Measurements from ENCODE around the gene RNPEP. TPM values are rescaled to one million over a fixed set of nuclear protein-coding genes. Genes with fewer than 3 reads are reported as not detected.
"Not testable (repeated sequence)": the region's sequence is repeated elsewhere in the genome, so short reads cannot be mapped to it uniquely, and the experiment has no call there.

The RNPEP gene
- total RNA-seq, 1 donor from 2014 or later: 36.3 TPM

DNA sequence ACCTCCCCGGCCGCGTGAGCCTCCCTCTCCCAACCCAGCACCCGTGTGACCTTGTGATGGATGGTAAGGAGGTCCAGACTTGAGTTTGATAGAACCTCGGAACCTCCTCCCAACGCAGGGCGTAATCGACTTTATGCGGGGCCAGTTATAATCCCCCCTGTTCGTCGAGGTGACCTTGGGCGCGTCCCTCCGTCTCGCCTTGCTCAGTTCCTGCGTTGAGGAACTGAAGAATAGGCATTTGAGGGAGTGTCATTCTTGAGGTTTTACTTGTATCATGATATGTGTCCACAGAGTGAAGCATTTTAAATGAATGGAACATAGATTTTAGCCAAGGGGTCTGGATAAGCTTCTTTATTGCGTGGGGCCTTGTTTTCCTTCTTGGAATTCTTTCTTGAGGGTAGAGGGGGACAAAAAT, 26.7 kb upstream of the RNPEP start:
- ATAC-seq: peak; percentile 52

DNA sequence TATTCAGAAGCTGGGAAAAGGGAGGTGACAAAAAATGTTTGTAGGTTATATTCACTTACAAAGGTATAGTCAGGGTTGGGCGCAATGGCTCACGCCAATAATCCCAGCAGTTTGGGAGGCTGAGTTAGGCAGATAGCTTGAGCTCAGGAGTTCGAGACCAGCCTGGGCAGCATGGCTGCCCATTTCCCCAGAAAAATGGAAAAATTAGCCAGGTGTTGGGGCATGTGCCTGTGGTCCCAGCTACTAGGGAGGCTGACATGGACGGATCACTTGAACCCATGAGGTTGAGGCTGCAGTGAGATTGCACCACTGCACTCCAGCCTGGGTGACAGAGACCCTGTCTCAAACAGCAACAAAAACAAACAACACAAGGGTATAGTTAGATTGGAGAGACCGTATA, 24.1 kb upstream of the RNPEP start:
- ATAC-seq (no peak), DNase-seq (ENCODE audit: low spot score) (no peak)

More for the DNA sequence above, 26.7 kb upstream of the RNPEP start:
- DNase-seq (ENCODE audit: low spot score): no peak

DNA sequence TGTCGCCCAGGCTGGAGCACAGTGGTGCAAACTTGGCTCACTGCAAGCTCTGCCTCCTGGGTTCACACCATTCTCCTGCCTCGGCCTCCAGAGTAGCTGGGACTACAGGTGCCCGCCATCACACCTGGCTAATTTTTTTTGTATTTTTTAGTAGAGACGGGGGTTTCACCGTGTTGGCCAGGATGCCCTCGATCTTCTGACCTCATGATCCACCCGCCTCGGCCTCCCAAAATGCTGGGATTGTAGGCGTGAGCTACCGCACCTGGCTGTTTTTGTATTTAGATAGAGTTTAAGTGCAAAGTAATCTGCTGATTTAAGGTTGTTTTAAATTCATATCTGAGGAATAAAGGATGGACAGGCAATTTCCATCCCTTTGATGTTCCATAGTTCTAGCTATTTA, 20.1 kb upstream of the RNPEP start:
- ATAC-seq; DNase-seq (ENCODE audit: low spot score): not testable (repeated sequence)

DNA sequence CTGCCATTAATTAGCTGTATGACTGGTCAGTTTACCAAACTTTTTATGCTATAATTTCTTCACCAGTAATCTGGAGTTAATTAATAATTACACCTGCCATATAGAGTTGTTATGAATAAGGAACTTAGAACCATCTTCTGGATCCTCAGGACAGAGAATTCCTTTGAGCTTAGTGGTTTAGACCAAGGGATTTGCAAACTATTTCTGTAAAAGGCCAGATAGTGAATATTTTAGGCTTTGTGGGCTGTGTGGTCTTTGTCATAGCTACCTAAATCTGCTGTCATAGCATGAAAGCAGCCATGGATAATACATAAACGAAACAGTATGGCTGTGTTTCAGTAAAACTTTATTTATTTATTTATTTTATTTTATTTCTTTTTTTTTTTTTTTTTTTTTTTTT, 18.2 kb upstream of the RNPEP start:
- ATAC-seq (no peak), DNase-seq (ENCODE audit: low spot score) (no peak)

DNA sequence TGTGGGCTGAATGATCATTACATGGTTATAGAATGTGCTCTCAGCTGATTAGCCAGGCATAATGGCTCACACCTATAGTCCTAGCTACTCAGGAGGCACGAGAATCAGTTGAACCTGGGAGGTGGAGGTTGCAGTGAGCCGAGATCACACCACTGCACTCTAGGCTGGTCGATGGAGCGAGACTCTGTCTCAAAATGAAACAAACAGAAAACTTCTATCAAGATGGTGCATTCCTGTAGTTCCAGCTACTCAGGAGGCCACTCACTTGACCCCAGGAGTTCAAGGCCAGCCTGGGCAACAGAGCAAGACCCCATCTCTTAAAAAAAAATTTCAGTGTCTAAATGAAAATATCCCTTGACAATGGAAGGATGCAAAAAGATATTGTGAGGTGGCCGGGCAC, 16.3 kb upstream of the RNPEP start:
- ATAC-seq (no peak), DNase-seq (ENCODE audit: low spot score) (no peak)

DNA sequence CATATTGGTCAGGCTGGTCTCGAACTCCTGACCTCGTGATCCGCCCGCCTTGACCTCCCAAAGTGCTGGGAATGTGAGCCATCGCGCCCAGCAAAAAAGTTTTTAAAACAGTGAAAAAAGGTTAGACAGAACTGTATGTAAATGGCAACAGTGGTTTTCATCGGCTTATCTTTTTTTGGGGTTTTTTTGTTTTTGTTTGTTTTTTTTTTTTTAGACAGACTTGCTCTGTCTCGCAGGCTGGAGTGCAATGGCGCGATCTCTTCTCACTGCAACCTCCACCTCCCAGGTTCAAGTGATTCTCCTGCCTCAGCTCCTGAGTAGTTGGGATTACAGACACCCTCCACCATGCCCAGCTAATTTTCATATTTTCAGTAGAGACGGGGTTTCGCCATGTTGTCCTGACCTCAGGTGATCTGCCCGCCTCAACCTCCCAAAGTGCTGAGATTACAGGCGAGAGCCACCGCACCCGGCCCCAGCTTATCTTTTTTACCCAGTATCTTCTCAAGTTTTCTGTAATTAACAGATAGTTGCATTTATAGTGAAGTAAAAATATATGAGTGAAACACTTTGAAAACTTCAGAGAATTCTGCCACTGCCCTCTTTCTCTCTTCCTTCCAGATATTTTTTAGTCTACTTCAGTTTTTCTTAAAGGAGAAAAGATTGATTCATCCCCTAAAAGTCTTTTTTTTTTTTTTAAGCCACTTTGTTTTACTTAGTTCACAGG, 14.1 kb upstream of the RNPEP start:
- ATAC-seq: no peak
- no peak for DNase-seq (ENCODE audit: low spot score)

DNA sequence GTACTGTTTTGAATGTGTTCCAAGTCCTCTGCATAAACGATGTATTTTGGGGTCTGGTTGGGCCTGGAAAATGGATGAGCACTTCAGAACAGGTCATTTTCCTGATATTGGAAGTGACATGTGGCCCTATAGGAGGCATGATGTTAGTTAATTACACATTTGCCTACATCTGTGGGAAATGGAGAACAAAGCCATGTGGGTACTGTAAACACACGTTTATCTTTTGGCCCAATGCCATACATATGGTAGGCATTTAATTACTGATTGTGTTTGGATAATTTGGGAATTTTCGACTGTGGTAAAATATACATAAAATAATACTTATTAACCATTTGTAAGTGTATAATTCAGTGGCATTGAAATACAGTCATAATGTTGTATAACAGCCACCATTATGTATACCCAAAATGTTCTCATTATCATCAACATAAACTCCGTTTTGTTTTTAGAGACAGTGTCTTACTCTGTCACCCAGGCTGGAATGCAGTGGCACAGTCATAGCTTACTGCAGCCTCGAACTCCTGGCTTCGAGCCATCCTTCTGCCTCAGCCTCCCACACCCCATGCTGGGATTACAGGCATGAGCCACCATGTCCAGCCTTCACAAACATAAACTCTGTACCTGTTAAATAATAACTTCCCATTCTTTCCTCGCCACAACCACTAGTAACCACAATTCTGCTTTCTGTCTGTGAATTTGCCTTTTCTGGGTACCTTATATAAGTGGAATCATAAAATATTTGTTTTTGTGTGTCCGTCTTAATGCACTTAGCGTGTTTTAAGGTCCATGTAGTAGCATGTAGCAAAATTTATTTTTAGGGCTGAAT, 11.9 kb upstream of the RNPEP start:
- DNase-seq (ENCODE audit: low spot score) (no peak), ATAC-seq (no peak)

DNA sequence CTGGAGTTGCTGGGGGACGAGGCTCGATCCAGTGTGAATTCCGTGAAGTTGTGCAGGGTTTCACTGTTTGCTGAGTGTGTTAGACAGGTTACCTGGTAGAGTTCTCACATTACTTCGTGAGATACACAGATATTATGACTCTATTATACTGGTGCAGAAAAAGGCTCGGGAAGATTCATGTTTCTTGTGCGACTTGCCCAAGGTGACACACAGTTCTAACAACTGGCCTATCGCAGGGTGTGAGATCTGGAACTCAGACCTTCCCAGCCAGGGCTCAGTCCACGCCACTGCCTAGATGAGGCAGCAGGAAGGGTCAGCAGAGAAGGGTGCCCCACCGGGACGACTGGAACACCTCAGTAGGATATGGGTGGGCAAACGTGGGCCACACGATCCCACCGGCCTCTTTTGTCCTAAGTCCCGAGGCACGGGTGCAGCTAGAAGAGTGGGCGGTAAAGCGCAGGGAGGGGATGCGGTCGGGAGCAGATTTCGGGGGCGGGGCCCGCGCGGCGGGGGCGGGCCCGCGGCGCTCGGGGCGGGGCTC, 296 bp upstream of the RNPEP start:
- no peak for ATAC-seq

DNA sequence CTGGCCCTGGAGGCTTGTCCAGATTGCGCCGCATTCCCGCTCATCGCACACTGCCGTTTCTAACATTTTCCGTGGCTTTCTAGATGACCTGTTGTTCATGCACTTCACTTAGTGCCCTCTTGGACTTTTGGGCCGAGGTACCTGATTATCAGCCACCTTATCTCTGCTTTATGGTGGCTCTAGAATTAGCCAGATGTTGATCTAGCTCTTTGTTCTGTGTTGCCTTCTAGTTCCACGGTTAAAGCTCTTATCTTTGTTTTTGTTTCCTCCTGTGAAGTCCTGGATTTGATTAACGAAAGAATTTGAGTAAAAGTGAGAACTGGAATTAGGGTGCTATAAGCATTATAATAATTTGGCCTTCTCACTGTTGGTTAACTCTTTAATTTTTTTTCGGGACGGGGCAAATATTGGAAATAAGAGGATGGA, 945 bp downstream of the RNPEP start:
- DNase-seq (ENCODE audit: low spot score) (no peak), ATAC-seq (no peak)

More for the DNA sequence above, 296 bp upstream of the RNPEP start:
- peak; percentile 84 for DNase-seq (ENCODE audit: low spot score)

DNA sequence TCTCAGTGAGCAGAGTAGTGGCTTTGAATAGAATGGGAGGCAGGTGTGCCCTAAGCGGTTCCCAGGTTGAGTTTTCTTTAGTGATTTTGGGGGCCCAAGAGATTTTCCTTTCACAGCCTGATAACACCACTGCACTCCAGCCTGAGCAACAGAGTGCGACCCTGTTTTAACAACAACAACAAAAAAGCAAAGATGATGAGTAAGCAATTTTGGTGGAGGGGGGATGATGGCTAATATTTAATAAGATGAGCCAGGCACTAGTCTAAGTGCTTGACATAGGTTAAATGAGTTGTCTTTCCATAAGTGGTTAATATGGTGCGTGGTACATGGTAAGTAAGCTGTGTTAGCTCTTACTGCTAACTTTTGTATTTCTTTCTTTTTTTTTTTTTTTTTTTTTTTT, 2.0 kb downstream of the RNPEP start:
- DNase-seq (ENCODE audit: low spot score) (no peak), ATAC-seq (no peak)

DNA sequence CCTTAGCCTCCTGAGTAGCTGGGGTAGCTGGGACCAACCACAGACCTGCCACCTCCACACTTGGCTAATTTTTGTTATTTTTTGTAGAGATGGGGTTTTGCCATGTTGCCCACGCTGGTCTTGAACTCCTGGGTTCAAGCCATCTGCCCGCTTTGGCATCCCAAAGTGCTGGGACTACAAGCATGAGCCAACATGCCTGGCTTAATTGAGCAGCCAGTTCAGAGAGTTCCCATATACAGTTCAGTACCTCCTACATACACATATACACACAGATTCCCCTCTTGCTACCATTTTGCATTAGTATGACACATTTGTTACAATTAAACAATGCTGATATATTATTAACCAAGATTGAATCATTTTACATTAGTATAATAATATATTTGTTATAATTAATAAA, 2.9 kb downstream of the RNPEP start:
- ATAC-seq (no peak), DNase-seq (ENCODE audit: low spot score) (no peak)

DNA sequence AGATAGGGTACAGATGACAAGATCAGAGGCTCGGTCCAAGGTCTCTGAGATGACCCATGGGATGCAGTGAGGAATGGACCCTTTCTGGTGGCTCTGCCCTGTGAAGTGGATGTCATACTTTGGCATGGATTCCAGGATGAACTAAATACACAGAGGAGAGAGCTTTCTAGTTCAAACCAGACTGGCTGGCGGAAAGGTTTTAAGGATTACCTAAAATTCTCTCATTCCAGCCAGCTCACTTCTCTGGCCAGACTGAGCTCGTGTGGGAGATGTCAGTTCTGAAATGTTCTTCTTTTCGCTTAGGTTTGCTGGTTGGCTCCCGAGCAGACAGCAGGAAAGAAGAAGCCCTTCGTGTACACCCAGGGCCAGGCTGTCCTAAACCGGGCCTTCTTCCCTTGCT, 6.2 kb downstream of the RNPEP start:
- peak; percentile 21 for ATAC-seq
- DNase-seq (ENCODE audit: low spot score): no peak

DNA sequence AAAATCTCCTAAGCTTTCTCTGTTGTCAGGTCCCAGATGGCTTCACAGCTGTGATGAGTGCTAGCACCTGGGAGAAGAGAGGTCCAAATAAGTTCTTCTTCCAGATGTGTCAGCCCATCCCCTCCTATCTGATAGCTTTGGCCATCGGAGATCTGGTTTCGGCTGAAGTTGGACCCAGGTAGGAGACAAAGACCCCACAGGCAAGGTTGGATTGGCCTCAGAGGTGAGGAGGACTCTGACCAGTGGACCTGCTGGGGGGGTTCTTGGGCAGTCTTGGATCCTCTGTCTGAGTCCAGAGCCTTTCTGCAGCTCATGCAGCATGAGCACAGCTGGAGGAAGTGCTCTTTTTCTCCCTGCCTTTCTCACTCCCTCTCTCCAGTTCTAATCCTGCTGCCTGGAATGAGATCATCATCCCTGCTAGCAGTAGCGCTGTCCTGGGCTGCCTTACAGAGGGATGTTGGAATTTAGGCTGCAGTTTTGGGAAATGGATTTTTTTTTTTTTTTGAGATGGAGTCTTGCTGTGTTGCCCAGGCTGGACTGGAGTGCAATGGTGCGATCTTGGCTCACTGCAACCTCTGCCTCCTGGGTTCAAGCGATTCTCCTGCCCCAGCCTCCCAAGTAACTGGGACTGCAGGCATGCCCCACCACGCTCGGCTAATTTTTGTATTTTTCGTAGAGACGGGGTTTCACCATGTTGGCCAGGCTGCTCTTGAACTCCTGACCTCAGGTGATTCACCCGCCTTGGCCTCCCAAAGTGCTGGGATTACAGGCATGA, 7.1 kb downstream of the RNPEP start:
- ATAC-seq: no peak
- no peak for DNase-seq (ENCODE audit: low spot score)

DNA sequence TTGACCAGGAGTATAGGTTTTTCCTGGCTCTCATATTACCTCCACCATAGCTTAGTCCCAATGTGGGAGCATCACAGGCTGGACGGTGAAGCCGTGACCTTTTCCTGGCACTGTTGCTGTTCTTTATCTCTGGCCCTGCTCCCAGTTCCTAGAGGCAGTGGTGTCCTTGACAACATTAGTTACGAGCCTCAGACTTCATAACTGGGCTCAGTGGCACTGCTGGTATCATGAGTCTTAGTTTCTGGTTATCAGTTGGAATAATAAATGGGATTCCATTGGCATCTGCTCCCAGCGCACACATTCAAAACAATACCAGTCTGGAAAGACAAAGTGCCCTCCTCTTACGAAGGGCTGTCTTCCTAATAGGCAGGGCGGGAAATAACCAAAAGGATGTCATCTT, 8.0 kb downstream of the RNPEP start:
- peak; percentile 52 for DNase-seq (ENCODE audit: low spot score)
- peak; percentile 95 for ATAC-seq

DNA sequence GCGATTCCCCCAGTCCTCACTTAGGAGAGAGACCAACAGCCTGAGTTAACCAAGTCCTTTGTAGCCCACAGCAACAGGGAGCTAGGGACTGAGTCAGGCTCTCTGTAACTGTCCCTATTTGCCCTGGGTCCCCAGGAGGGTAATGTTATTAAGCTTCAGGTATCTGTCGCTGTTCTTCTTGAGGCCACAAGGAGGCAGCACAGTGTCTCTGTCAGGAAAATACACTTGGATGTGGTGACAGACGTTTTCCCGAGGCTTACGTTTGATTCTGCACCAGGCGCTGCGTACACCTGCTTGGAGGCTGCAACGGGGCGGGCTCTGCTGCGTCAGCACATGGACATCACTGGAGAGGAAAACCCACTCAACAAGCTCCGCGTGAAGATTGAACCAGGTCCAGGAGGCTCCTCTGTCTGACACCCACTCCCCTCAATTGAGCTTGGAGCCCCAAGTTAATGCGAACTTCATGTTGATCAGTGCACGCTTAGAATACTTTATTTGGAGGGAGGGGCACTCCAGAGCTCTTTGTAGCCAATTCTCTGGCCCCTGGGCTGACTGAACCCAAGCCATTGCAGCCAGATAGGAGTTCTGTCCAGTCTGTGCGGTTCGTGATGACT, 17.3 kb downstream of the RNPEP start:
- DNase-seq (ENCODE audit: low spot score) (no peak), ATAC-seq (peak; percentile 93)

DNA sequence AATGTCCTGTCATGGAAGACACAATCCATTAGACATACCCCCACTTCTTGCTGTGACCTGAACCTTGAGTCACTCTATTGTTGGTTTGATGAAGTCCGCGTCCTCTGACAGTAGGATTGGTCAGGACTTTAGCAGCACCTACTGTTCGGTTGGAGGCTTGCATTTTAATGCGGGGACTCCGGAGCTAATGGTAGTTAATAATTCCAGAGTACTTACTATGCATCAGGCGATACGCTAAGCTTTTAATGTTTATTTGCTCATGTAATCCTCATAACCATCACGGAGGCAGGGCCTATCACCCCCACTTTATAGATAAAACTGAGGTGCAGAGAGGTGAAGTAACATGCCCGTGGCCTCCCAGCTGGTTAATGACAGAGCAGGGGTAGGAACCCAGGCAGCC, 20.1 kb downstream of the RNPEP start:
- ATAC-seq (no peak), DNase-seq (ENCODE audit: low spot score) (no peak)

DNA sequence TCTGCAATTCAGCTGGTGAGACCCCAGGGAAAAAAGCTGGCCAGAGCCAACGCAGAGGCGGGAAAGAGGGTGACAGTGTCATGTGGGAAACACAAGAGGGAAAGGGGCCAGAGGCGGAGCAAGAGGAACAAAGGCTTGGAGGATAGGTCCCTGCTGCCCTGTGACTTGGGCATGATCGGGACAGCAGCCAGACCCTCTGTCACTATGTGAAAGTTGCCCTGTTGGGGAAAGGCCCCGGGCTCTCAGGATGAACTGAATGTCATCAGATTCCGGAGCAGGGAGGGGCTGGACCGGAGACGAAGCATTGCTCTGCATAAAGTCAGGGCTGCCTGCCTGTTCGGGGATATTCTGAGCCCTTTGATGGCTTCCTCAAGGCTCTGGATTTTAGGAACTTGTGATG, 22.3 kb downstream of the RNPEP start:
- DNase-seq (ENCODE audit: low spot score) (no peak), ATAC-seq (no peak)

DNA sequence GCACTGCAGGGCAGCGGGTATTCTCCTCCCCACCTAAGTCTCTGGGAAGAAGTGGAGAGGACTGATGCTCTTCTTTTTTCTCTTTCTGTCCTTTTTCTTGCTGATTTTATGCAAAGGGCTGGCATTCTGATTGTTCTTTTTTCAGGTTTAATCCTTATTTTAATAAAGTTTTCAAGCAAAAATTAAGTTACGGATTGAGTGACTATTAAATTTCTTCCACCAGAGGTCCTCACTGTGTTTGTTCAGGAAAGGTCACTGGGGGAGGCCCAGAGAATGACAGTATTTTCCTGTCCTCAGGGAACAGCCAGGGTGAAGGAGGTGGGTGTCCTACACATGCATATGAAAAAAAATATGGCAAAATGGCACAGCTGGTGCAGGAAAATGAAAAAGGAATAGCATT, 23.5 kb downstream of the RNPEP start:
- ATAC-seq (no peak), DNase-seq (ENCODE audit: low spot score) (no peak)

DNA sequence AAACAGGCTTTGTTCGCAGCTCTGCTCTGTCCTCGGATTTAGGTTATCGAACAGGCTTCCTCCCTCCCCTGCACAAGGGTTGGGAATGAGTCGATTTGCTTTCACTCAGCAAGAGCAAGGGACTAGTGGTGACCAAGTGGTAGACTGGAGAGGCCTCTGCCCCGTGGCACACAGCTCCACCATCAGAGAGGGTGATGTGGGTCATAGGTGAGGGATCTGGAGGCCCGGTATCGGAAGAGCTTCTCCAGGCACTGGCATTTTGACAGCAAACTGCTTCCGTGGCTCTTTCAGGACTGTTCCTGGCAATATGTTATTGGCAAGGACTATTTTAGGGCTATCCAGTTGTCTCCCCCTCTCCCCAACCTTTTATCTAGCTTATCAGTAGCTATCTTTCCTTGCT, 24.9 kb downstream of the RNPEP start:
- ATAC-seq (no peak), DNase-seq (ENCODE audit: low spot score) (no peak)

DNA sequence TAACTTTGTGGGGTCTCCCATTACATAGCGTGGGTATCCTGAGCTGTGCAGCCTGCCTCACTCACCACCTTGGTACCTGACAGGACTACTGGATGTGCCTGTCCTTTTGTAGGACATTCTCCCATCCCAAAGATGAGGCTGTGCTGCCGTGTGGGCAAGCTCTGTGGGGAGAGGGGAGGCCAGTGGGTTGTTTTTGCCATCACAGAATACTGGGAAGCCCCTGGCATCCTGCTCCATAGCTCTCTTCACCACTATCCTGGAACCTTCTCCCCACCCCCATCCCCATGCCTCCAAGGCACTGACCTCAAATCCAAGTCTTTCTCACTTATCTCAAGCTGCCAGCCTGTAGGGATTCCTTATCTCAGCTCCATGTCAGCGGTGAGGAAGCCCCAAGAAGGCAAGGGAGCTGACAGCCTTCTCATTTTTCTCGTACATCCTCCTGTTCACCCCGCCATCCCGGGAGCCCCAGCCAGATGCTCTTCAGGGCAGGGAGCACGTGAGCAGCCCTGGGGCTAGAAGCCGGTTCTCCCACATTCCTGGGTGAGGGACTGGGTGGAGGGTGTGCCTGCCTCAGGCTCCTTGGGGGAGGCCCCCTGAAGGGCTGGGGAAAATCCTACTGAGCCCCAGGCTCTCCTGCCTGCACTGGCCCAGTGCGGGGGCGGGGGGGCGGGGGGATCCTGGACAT, 25.5 kb downstream of the RNPEP start:
- DNase-seq (ENCODE audit: low spot score): no peak
- no peak for ATAC-seq
